AG08396 (cell line): Measurements from ENCODE around the gene RBFA.
"Not testable (repeated sequence)": the region's sequence is repeated elsewhere in the genome, so short reads cannot be mapped to it uniquely, and the experiment has no call there.

Experiments
- DNase-seq: peaks from one replicate; pipeline ENCODE4 v3.0.0; 2012; ENCODE audit warnings: low spot score, mixed read lengths

The RBFA gene

GRCh38 chr18:80034068-80034851 is at the start of gene RBFA:
TSS of gene RBFA (plus strand) at chr18:80034434. CDS start at chr18:80034496, 62 bp downstream.
- peak; percentile 99 for DNase-seq

GRCh38 chr18:79985172-79985571 is 49.1 kb upstream of the RBFA start:
- DNase-seq = no peak

GRCh38 chr18:79986726-79987125 is 47.5 kb upstream of the RBFA start:
- no peak for DNase-seq

GRCh38 chr18:79987566-79987965 is 46.7 kb upstream of the RBFA start:
- peak; percentile 48 for DNase-seq

GRCh38 chr18:79988071-79988450 is 46.2 kb upstream of the RBFA start:
- DNase-seq = peak; percentile 72

GRCh38 chr18:79988451-79989194 is 45.6 kb upstream of the RBFA start, which contains the start of gene TXNL4A:
TSS of gene TXNL4A (minus strand) at chr18:79988563. CDS start at chr18:79988392, 171 bp downstream.
- DNase-seq = peak; percentile 92

GRCh38 chr18:79989195-79989497 is 45.1 kb upstream of the RBFA start:
- no peak for DNase-seq

GRCh38 chr18:79991494-79991893 is 42.7 kb upstream of the RBFA start:
- DNase-seq = no peak

- DNase-seq = not testable (repeated sequence)
These were observed 34.5 kb upstream of the RBFA start for GRCh38 chr18:79999701-80000100.

GRCh38 chr18:80000877-80001276 is 33.4 kb upstream of the RBFA start:
- DNase-seq = no peak

- DNase-seq = no peak
These were observed 31.8 kb upstream of the RBFA start for GRCh38 chr18:80002468-80002867.

GRCh38 chr18:80004600-80005342 is 29.5 kb upstream of the RBFA start:
- no peak for DNase-seq

GRCh38 chr18:80006724-80007123 is 27.5 kb upstream of the RBFA start:
- DNase-seq = no peak

GRCh38 chr18:80009661-80010550 is 24.3 kb upstream of the RBFA start:
- DNase-seq = peak; percentile 93

GRCh38 chr18:80010551-80010906 is 23.7 kb upstream of the RBFA start:
- DNase-seq = peak; percentile 51

- DNase-seq = not testable (repeated sequence)
These were observed 22.6 kb upstream of the RBFA start for GRCh38 chr18:80011496-80012137.

- no peak for DNase-seq
These were observed 21.5 kb upstream of the RBFA start for GRCh38 chr18:80012714-80013113.

GRCh38 chr18:80022613-80023012 is 11.6 kb upstream of the RBFA start:
- DNase-seq = no peak

GRCh38 chr18:80023173-80023572 is 11.1 kb upstream of the RBFA start:
- no peak for DNase-seq

GRCh38 chr18:80026363-80026762 is 7.9 kb upstream of the RBFA start:
- no peak for DNase-seq

- DNase-seq = peak; percentile 59
These were observed 6.5 kb upstream of the RBFA start for GRCh38 chr18:80027719-80028118.
